NCI-H526 (cell line): ENCODE results near the gene GPR84.

Experiments used
- DNase-seq, 2 experiments: peaks; one replicate each; lab custom pipeline; 2025; lab: John Stamatoyannopoulos, UW

Gene GPR84

DNA sequence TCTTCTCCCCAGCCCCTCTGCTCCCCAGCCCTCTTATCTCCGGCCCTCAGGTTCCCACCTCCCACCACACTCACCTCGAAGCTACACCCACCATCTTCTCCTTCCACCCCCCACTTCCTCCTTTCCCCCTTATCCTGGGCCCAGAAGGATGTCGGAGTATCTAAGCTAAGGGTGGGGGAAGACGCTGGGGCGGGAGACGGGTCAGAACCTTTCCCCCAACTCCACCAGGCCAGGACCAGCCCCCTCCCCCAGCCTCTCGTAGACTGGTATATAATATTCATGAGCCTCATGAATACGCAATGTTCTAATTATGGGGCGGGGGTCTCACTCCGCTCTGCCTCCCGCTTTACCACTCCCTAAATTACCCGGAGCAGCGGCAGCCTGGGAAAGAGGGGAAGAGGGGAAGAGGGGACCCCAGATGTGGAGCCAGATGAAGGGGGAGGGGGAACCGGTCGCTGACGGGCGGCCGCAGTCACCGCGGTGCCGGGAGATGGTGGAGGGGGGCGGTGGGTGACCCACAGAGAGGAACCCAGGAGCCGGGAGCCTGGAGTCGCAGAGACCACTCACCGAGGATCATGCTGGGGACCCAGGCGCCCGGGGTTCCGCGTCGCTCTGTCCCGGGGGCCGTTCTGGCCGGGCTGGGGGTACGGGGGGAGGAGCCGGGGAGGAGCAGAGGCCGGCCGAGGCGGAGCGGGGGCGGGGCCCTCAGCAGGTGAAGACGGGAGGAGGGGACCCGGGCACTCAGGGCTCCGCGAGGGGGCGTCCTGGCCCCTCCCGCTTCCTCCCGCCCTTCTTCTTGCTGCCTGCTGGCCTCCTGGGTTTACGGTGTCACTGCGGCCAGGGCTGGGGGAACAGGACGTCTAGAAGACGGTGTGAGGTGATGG is 26.6 kb upstream of the GPR84 start:
- peak; percentile 17 to 87 for DNase-seq

GRCh38 chr12:54390176-54390667 is 25.9 kb upstream of the GPR84 start:
- DNase-seq, result peak in 1 of 2 experiments; percentile 51

GRCh38 chr12:54389607-54390175 is 25.4 kb upstream of the GPR84 start:
- DNase-seq, result no peak

- no peak for DNase-seq
Measured at GRCh38 chr12:54389134-54389508, 24.8 kb upstream of the GPR84 start.

GRCh38 chr12:54388237-54389133 is 24.2 kb upstream of the GPR84 start:
- DNase-seq, result no peak

DNA sequence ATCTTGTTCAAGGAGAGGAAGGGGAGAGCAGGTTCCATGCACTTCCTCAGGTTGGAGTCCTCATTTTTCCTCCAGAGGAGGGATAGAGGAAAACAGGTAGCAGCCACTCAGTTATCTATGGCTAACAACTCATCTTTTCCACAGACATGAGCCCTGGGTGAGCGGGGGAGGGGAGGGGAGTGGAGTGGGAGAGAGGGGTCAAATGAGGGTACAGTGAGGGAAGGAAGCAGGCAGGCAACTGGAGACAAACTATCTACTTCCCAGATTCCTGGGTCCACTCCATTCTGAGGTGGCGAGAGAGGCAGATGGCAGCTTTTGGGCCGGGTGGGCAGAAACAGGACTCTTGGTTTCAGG is 22.8 kb upstream of the GPR84 start:
- no peak for DNase-seq

DNA sequence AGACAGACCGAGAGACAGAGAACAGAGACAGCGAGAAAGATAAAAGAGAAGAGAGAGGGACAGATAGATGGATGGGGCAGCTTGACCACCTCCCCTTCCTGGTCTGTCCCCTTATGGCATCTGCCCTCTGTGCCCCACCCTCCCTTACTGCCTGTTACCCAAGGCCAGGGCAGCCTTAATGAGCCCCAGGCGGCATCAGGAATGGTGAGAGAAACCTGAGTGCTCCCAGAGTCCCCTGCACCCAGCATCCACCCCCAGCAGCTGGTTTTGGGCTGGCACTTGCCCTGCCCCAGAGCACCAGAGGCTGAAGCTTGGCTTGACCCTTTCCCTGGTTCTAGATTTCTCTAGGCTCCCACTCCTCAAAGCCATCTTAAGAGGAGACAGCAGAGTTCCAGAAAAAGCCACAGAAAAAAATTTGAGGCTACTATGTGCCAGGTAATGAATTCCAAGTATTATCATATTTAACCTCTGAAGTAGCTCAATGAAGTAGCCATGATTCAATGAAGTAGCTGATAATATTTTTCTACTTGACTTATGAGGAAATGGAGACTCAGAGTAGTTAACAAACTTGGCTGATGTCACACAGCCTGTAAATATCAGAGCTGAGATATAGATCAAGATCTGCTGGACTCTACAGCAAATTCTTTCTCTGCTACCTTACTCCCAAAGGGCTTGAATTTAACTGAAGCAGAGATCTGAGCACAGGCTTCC is 22.3 kb upstream of the GPR84 start:
- DNase-seq, result no peak

- no peak for DNase-seq
Measured at GRCh38 chr12:54385251-54385914, 21.1 kb upstream of the GPR84 start.

DNA sequence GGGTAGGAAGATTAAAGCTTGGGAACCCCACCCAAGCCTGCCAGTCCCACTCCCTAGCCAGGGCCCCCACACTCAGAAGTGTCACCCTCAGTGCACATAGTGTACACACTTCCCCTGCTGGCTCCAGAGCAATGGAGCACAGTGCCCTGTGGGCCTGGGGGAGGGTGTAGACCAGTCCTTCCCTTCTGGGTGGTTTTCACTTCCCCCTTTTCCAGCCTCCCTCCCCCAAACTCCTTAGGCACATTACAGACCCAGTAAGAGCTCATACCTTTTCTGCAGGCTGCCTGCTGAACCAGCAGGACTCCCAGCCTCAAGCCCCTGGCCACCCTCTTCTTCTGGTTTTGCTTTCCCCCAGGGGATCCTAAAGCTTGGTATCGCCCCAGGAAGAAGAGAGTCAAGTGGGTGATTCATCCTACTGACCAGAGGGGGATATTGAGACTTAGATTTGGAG is 20.3 kb upstream of the GPR84 start, which contains the start of gene ZNF385A:
Gene ZNF385A, minus strand, starts transcription at position 143 of the 451 bp plus-strand sequence. CDS start 219 bp downstream, outside the sequence.
- DNase-seq, result no peak

- DNase-seq, result no peak
Measured at GRCh38 chr12:54383041-54383609, 18.8 kb upstream of the GPR84 start.

- DNase-seq, result no peak
Measured at GRCh38 chr12:54381136-54381535, 16.9 kb upstream of the GPR84 start.

DNA sequence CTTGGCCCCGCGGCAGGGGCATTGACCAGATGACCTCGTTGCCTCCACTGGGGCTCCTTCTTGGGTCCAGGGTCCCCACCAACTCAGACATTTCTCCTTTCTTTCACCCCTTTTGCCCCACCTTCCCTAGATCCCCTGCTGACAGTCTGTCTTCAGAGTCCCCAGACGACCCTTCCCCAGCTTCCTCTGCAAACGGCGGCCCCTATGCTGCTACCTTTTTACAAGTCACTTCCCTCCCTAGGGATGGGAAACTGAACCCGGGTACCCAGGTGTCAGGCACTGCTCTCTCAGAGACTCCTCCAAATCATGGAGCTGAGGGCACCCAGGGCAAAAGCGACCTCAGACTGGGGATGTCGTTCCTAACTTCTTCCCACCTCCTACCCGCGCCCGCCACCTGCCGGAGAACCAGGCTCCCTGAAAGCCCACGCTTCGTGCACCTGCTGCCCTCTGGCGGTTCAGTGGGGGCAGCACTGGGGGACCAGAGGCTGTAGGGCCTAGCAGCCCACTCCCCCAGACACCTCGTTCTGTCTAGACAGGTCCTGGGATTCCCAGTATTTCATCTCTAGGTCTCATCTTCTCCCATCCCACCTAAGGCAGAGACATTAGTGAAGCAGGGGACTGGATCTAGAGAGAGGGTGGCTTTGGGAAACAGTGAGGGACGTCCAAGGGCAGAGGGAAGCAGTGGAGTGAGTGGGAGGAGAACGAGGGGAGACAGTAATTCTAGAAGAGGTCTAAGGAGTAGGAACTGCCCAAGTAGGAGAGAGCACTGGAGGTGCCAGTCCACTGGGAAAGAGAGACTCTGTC is 15.3 kb upstream of the GPR84 start:
- DNase-seq, result peak; percentile 83 to 95

- peak in 1 of 2 experiments; percentile 77 for DNase-seq
Measured at GRCh38 chr12:54378796-54379397, 14.6 kb upstream of the GPR84 start.

GRCh38 chr12:54377797-54378515 is 13.7 kb upstream of the GPR84 start:
- DNase-seq, result no peak

DNA sequence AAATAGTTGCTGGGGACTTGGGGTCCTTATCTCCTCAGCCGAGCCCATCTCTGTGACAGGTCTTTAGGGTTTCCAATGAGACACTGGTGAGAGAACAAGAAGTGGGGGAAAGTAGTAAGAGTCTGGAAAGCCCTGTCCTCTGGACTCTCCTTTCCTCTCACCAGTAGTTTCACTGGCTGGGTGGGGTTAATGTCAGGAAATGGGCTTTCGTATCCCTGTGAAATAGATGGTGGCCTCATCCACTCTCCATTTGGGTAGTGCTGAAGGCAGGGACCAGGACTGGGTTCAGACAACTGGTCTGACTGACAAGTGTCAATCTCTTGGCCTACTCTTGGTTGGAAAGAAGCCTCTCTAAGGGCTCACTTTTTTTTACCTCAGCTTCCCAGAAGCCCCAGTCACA is 12.7 kb upstream of the GPR84 start:
- no peak for DNase-seq

DNA sequence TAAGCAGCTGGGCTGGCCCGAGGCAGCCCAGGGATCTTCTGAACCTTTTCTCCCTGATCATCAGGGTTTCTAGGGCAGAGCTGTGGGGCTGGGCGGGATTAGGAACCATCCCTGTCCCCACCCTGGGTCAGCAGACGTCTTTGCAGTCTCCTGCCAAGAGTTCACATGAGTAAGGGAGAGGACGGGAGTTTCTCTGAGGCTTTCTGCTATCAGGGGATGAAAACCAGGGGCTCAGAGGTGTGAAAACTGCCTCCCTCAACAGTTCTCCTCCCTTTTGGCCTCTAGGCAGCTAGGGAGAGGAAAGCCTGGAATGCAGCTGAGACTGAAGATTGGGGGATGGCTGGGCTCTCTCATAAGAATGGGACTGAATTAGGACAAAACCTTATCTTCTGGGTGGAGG is 12.3 kb upstream of the GPR84 start:
- DNase-seq, result no peak

DNA sequence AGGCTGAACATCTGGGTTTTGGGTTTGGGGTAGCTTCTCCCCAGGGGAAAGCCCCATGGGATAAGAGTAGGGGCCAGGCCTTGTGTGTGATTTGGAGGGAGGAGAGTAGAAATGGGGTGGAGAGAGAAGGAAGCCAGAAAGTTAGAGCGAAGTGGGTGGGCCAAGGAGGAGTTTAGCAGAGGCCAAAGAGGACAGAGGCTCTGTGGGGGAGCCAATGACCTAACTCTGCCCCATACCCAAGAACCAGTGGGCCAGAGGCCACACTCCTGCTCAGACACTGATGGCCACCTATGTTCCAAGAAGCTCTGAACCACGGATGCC is 10.9 kb upstream of the GPR84 start:
- no peak for DNase-seq

- no peak for DNase-seq
Measured at GRCh38 chr12:54374562-54375258, 10.4 kb upstream of the GPR84 start.
